GM10248 (cell line): Measurements from ENCODE around the gene FOXL3.
A peak's percentile ranks its signal among the peaks of the same experiment; 100 is the strongest.

Experiments used
- CTCF ChIA-PET: fragments of 300-600 bp; sonication (Branson Sonifier 250); formaldehyde crosslinking; extraction: SDS; loops from one replicate; lab custom pipeline; 2021; ENCODE audit warnings: antibody characterized with exemption; lab: Yijun Ruan, JAX
- POLR2A ChIA-PET: fragments of 350-650 bp; sonication (Branson Sonifier 250); formaldehyde crosslinking; extraction: SDS; loops from one replicate; lab custom pipeline; 2020; ENCODE audit warnings: antibody characterized with exemption; lab: Yijun Ruan, JAX
- DNase-seq: peaks from one replicate; pipeline ENCODE4 v3.0.0; 2012; ENCODE audit errors: extremely low spot score
- TF ChIP-seq, protein P1 (sequence below): IDR thresholded peaks from 2 replicates; pipeline ENCODE4 v1.5.1; 2012; ENCODE audit warnings: mild to moderate bottlenecking, low read depth; ENCODE audit errors: extremely low read depth, missing control alignments, control extremely low read depth

The FOXL3 gene

DNA sequence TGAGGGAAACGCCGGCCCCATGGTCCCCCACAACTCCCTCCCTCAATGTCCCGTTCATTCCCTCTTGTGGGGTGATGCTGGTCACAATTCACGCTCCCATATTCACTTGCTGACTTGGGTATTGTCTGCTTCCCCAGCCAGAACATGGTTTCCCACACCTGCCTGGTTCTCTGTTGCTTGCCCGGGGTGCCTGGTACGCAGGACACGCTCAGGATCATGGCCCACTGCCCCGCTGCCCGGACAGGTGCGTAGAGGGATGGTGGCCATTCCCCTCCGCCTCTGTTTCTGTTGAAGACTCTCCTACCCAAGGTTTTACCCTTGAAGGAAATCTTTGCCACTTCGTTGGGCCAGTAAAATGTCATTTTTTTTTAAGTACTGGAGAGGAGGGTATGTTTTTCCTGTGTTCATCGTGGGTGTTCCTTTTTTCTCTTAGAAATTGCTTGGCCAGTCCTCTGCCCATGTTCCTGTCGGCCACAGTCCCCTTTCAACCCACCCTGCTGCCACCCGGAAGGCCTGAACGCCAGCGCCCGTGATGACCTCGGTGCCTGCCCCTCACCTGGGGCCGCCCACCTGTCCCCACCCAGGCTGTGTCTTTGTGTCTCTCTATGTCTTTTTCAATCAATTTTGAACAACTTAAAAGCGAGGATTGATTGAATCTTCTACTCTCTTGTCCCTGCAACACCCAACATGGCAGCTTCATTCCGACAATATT, 38.2 kb downstream of the FOXL3 start:
- ChIA-PET POLR2A (no interaction called here), CTCF (interaction anchor here (1.0 kb wide), 1 partner anchor 446 kb away, joined by 3 read pairs; no protein-coding TSS in a partner anchor)
- no peak for DNase-seq
- TF ChIP-seq, protein P1, sequence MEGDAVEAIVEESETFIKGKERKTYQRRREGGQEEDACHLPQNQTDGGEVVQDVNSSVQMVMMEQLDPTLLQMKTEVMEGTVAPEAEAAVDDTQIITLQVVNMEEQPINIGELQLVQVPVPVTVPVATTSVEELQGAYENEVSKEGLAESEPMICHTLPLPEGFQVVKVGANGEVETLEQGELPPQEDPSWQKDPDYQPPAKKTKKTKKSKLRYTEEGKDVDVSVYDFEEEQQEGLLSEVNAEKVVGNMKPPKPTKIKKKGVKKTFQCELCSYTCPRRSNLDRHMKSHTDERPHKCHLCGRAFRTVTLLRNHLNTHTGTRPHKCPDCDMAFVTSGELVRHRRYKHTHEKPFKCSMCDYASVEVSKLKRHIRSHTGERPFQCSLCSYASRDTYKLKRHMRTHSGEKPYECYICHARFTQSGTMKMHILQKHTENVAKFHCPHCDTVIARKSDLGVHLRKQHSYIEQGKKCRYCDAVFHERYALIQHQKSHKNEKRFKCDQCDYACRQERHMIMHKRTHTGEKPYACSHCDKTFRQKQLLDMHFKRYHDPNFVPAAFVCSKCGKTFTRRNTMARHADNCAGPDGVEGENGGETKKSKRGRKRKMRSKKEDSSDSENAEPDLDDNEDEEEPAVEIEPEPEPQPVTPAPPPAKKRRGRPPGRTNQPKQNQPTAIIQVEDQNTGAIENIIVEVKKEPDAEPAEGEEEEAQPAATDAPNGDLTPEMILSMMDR = no peak

DNA sequence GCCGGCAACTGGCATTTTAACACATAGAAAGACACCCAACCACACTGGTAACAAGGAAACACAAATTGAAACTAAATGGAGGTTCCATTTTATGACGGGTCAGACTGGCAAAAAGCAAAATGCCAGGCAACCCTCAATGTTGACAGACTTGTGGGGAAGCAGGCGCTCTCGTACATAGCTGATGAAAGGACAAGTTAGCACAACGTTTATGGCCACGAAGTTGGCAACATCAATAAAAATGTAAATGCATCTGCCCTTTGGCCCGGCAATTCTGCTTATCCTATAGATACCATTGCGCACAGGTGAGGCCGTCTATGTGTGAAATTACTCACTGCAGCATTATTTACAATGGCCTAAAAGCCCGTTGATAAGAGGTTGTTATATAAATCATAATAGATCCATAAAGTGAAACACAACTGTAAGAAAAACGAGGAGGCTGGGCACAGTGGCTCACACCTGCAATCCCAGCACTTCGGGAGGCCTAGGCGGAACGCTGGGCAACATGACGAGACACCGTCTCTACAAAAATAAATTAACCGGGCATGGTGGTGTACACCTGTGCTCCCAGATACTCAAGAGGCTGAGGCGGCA, 39.8 kb downstream of the FOXL3 start:
- DNase-seq = no peak
- TF ChIP-seq, protein P1 = no peak
- ChIA-PET CTCF (interaction anchor here (2.6 kb wide), 1 partner anchor 8 kb away, joined by 11 read pairs; no protein-coding TSS in a partner anchor), POLR2A (no interaction called here)

DNA sequence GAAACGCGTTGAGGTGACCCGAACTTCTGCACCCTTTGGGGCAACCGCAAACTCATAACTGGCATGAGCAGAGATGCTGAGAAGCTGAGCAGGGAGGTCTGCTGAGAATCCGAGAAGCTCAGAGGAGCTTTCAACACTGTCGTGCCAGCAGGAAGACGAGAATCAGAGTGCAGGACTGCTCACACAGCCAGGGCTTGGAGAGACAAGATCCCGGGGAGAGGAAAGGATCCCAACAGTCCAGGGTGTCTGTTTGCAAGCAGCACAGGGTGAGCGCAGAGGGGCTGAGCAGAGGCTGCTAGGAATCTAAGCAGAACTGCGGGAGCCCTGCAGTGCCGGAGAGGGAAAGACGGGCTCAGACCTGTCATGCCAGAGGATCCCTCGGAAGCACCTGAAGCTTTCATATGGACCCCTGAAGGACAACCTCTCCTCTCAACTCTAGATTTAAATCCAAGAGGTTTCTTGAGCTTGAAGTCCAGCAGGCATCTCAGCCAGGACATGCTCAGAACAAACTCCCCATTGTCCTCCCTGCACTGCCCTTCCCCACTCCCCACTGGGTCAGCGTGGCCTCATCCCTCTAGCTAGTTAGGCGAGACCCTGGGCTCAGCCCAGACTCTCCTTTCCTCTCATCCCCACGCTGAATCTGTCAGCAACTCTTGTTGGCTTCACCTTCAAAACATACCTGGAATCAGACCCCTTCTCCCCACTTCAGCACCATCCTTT, 40.7 kb downstream of the FOXL3 start:
- DNase-seq = no peak
- TF ChIP-seq, protein P1 = no peak
- ChIA-PET CTCF (interaction anchor here (2.6 kb wide), 1 partner anchor 9 kb away, joined by 11 read pairs; no protein-coding TSS in a partner anchor), POLR2A (no interaction called here)

DNA sequence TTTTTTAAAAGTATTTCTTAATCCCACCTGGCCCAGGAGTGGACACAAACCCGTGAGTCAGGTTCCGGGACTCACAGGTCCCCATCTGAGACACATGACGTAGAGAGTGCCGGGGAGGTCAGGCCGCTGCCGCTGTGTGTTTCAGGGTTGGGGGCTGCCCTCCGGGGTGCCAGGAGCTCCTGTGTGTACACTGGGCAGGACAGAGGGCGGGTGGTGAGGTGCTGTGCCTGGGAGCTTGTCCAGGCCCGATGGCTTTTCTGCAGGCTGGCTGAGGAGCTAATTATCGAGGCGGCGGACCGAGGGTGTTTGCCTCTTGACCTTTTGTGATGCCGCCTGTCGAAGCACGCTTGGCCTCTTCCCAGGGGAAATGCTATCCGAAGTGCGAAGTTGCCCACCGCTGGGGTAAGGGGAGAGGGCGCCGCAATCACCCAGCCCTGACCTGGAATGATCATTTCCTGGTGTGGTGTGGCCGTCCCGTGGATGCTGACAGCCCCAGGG, 42.1 kb downstream of the FOXL3 start:
- CTCF ChIA-PET = interaction anchor here (1.1 to 2.6 kb wide), 2 partner anchors 11 to 411 kb away, joined by 3 to 11 read pairs; no protein-coding TSS in a partner anchor
- TF ChIP-seq, protein P1 = no peak
- DNase-seq = no peak
- POLR2A ChIA-PET = no interaction called here

DNA sequence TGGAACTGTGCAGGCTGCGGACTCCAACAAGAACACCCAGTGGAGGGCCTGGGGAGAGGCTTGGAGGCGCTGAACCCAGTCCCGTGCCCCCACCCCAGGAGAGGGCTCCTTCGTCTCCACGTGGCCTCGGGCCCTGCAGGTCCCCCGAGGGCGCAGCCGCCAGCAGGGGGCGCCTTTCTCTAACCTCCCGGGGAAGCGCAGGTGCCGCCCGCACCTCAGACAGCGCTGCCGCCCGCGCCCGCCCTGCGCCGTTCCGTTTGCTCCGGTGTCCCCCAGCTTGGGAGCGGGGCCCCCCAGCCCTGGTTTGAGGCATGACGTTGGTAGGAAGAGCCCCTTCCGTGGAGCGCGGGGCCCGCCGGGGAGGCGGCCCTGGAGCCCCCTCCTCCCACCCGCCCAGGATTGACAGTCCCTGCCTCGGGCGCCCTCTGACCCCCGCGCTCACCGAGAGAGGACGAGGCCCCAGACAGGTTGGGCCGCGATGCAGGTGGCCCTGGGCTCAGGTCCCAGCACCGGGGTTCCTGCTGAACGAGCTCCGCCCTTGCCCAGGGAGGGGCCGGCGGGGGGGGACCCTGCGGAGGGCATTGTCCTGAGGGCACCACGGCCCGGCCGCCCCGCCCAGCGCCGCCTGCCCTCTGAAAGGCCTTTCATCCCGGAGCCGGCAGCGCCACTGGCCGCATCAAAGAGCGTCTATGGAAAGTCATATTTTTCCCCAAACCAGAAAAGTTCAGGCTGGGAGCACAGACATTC, 42.8 kb downstream of the FOXL3 start:
- POLR2A ChIA-PET = no interaction called here
- TF ChIP-seq, protein P1 = peak; percentile 63
- peak; percentile 79 for DNase-seq
- CTCF ChIA-PET = interaction anchor here (0.9 to 2.6 kb wide), 5 partner anchors 11 to 441 kb away, joined by 3 to 11 read pairs (median 3); no protein-coding TSS in a partner anchor
